GM12874 (cell line): ENCODE data around the gene SELENOV.

Experiments used
- TF ChIP-seq, protein P1 (sequence below): IDR thresholded peaks from 2 replicates; pipeline ENCODE4 v1.5.1; 2011; ENCODE audit warnings: low read depth, mild to moderate bottlenecking, control low read depth, low read length, moderate library complexity; ENCODE audit not compliant: insufficient read depth

Gene SELENOV

DNA sequence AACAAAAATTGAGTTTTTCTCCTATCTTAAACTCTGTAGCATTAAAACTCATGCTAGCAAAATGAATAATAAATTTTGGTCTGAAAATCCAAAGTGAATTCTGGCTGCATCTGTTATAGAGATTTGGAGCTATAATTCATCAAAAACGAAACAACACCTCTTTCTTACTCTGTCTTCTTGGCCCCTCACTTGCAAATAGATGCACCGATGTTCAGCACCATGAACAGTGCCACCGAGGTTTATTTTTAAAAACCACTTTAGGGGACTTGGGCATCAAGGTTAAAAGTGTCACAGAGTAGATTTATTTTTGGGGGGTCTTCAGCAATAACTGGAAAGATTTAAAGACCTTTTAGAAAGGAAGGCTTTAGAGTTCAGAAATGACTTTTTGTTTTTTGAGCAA is 51.1 kb downstream of the SELENOV start:
- TF ChIP-seq, protein P1, sequence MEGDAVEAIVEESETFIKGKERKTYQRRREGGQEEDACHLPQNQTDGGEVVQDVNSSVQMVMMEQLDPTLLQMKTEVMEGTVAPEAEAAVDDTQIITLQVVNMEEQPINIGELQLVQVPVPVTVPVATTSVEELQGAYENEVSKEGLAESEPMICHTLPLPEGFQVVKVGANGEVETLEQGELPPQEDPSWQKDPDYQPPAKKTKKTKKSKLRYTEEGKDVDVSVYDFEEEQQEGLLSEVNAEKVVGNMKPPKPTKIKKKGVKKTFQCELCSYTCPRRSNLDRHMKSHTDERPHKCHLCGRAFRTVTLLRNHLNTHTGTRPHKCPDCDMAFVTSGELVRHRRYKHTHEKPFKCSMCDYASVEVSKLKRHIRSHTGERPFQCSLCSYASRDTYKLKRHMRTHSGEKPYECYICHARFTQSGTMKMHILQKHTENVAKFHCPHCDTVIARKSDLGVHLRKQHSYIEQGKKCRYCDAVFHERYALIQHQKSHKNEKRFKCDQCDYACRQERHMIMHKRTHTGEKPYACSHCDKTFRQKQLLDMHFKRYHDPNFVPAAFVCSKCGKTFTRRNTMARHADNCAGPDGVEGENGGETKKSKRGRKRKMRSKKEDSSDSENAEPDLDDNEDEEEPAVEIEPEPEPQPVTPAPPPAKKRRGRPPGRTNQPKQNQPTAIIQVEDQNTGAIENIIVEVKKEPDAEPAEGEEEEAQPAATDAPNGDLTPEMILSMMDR: no peak

DNA sequence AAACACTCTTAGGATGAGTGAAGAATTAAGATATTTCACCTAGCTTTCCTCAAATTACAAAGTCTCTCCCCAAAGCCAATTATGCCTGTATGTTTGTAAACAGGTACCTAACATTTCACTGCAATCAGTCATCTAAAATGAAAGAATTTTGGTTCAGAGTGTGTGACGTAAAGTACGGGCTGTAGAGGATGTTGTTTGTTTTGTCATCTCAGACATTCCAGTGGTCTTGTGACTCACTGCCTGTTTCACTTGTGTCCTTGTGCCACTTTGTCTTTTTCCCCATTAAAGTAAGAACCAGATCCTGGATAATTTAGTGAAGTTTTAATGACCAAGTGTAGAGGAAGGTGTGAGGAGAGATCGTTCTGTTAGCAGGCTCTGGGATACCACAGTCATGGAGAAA is 53.7 kb downstream of the SELENOV start:
- TF ChIP-seq, protein P1: no peak
